ENCODE data around the gene CNR2. TPM values are rescaled to one million over a fixed set of nuclear protein-coding genes. Genes with fewer than 3 reads are reported as not detected.

CNR2 gene
- total RNA-seq, 1 donor from 2014 or later, result not detected

DNA sequence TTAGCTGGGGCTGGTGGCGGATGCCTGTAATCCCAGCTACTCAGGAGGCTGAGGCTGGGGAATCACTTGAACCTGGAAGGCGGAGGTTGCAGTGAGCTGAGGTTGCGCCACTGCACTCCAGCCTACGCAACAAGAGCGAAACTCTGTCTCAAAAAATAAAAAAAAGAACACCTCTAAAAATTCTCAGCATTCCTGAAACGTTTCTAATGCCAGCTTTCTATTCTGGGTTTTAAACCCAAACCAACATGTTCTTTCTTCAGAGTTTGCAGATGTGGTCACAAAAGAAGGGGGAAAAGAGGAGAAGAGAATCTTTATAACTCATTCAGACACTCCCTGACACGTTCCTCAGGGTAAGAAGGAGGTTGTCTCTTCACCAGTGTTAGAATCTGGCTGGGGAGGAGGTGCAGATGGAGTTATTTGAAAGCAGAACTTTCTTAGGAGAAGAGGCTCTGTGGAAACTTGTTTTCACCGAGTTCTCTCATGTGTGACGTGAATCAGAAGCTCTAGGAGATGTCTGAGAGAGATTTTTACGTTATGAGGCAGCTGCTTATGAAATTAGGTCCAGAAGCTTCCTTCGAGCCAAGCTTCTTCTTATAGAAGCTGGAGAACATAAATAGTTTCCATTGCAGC lies 17.8 kb upstream of the CNR2 start:
- Histone ChIP-seq H3K36me3 (no peaks in the 10 kb centered on the region), H3K4me1 (no peaks in the 10 kb centered on the region), H3K4me3 (no peak overlapping the region), H3K9me3 (no peaks in the 10 kb centered on the region), H3K27ac (peak overlapping the region; percentile 14), H3K27me3 (no peaks in the 10 kb centered on the region)
- TF ChIP-seq, protein P1, sequence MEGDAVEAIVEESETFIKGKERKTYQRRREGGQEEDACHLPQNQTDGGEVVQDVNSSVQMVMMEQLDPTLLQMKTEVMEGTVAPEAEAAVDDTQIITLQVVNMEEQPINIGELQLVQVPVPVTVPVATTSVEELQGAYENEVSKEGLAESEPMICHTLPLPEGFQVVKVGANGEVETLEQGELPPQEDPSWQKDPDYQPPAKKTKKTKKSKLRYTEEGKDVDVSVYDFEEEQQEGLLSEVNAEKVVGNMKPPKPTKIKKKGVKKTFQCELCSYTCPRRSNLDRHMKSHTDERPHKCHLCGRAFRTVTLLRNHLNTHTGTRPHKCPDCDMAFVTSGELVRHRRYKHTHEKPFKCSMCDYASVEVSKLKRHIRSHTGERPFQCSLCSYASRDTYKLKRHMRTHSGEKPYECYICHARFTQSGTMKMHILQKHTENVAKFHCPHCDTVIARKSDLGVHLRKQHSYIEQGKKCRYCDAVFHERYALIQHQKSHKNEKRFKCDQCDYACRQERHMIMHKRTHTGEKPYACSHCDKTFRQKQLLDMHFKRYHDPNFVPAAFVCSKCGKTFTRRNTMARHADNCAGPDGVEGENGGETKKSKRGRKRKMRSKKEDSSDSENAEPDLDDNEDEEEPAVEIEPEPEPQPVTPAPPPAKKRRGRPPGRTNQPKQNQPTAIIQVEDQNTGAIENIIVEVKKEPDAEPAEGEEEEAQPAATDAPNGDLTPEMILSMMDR (IDR thresholded peaks at IDR 0.05), result no peak
- TF ChIP-seq POLR2A (IDR thresholded peaks at IDR 0.05), result no peak
- TF ChIP-seq POLR2AphosphoS5 (IDR thresholded peaks at IDR 0.05; ENCODE audit: insufficient read depth in 1 of 2, low read depth in 1 of 2), result no peak
- intact Hi-C loops (cut with DNase I), result no loop called here
- DNase-seq (ENCODE audit: extremely low spot score in 2 of 2), result no peak

DNA sequence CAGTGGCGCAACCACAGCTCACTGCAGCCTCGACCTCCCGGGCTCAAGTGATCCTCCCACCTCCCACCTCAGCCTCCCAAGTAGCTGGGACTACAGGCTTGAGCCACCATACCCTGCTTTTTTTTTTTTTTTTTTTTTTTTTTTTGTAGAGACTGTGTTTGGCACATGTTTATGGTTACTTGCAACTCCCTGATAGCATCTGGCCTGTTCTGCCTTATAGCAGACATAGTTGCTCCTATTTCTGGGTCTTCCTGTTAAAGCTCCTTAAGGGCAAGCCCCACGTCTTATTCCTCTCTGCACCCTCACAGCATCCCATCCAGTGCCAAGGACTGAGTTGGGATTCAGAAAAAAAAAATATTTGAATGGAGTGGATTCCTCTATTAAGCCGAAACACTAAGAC lies 17.1 kb upstream of the CNR2 start:
- intact Hi-C loops (cut with DNase I), result no loop called here
- no peaks in the 10 kb centered on the region for H3K9me3 ChIP-seq
- H3K27ac ChIP-seq, result no peak overlapping the region
- no peak for DNase-seq (ENCODE audit: extremely low spot score in 2 of 2)
- no peaks in the 10 kb centered on the region for H3K4me1 ChIP-seq
- no peak for TF ChIP-seq POLR2AphosphoS5 (IDR thresholded peaks at IDR 0.05; ENCODE audit: insufficient read depth in 1 of 2, low read depth in 1 of 2)
- TF ChIP-seq, protein P1 (IDR thresholded peaks at IDR 0.05), result no peak
- no peak for TF ChIP-seq POLR2A (IDR thresholded peaks at IDR 0.05)
- H3K36me3 ChIP-seq, result no peaks in the 10 kb centered on the region
- no peaks in the 10 kb centered on the region for H3K27me3 ChIP-seq
- H3K4me3 ChIP-seq, result no peak overlapping the region

DNA sequence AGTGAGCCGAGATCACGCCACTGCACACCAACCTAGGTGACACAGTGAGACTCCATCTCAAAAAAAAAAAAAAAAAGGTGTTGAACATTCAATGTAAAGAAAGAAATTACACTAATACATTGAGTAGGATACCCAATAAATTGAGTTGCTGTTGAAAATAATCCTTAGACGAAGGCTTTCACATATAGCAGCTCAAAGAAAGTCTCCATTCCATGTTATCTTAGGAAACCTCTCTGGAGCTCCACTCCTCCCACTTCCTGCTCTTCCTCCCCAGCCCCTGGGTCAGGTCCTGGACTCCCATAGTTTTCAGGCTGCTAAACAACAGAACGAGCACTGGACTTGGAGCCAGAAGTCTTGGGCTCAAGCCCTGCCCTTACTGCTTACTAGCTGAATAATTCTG lies 15.6 kb upstream of the CNR2 start:
- Histone ChIP-seq H3K4me1 (no peaks in the 10 kb centered on the region), H3K36me3 (no peaks in the 10 kb centered on the region), H3K27me3 (no peaks in the 10 kb centered on the region), H3K4me3 (no peak overlapping the region), H3K9me3 (no peaks in the 10 kb centered on the region), H3K27ac (no peak overlapping the region)
- TF ChIP-seq POLR2A (IDR thresholded peaks at IDR 0.05), result no peak
- no peak for TF ChIP-seq POLR2AphosphoS5 (IDR thresholded peaks at IDR 0.05; ENCODE audit: insufficient read depth in 1 of 2, low read depth in 1 of 2)
- TF ChIP-seq, protein P1 (IDR thresholded peaks at IDR 0.05), result no peak
- intact Hi-C loops (cut with DNase I), result no loop called here
- no peak for DNase-seq (ENCODE audit: extremely low spot score in 2 of 2)

DNA sequence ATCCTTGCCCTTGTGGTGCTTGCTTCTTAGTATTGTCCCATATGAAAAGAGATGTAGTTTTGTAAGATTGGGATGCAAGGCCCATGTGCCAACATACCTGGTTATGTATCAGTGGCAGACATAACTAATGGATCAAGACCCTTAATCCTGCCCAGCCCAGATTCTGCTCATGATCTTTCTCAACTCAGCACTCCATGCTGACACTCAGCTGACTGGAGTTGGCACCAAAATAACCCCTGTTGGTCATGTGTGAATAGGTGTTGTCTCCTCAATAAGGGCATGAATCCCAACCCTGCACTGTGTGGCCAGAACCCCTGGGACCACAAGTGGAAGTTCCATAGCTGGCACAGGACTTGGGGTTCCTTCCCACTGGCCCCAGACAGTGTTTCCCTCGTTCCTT lies 13.9 kb upstream of the CNR2 start:
- Histone ChIP-seq H3K4me1 (no peaks in the 10 kb centered on the region), H3K9me3 (no peaks in the 10 kb centered on the region), H3K27me3 (no peaks in the 10 kb centered on the region), H3K36me3 (no peaks in the 10 kb centered on the region), H3K4me3 (no peak overlapping the region), H3K27ac (no peak overlapping the region)
- no peak for DNase-seq (ENCODE audit: extremely low spot score in 2 of 2)
- TF ChIP-seq POLR2A (IDR thresholded peaks at IDR 0.05), result no peak
- TF ChIP-seq, protein P1 (IDR thresholded peaks at IDR 0.05), result no peak
- TF ChIP-seq POLR2AphosphoS5 (IDR thresholded peaks at IDR 0.05; ENCODE audit: insufficient read depth in 1 of 2, low read depth in 1 of 2), result no peak
- intact Hi-C loops (cut with DNase I), result no loop called here

DNA sequence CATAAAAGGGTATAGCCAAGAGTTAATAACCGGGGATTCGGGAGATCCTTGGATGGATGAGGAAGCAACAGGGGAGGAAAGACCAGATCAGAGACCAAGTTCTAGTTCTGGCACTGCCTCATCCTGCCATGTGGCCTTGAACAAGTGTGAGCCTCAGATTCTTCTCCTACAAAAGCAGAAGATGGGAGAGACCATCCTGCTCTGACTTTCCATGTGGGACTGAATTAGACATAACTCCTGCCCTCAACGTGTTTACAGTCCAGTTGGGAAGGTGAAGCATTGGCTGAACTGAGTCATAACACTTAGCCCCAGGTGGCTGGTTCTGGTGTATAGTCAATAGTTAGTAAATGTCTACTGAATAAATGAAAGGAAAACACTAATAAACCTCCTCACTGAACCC lies 12.1 kb upstream of the CNR2 start:
- Histone ChIP-seq H3K27me3 (no peaks in the 10 kb centered on the region), H3K4me3 (no peak overlapping the region), H3K27ac (no peak overlapping the region), H3K9me3 (no peaks in the 10 kb centered on the region), H3K36me3 (no peaks in the 10 kb centered on the region), H3K4me1 (no peaks in the 10 kb centered on the region)
- intact Hi-C loops (cut with DNase I), result no loop called here
- TF ChIP-seq POLR2A (IDR thresholded peaks at IDR 0.05), result no peak
- no peak for TF ChIP-seq POLR2AphosphoS5 (IDR thresholded peaks at IDR 0.05; ENCODE audit: insufficient read depth in 1 of 2, low read depth in 1 of 2)
- TF ChIP-seq, protein P1 (IDR thresholded peaks at IDR 0.05), result no peak
- no peak for DNase-seq (ENCODE audit: extremely low spot score in 2 of 2)

Measured in vagina (tissue), 2 donors.